ENCODE measurements around the gene ATP5PB. TPM values are rescaled to one million over a fixed set of nuclear protein-coding genes. Genes with fewer than 3 reads are reported as not detected.

The ATP5PB gene
- polyA plus RNA-seq, 3 donors from 2014 or later = 495 to 624 (median 521) TPM

DNA sequence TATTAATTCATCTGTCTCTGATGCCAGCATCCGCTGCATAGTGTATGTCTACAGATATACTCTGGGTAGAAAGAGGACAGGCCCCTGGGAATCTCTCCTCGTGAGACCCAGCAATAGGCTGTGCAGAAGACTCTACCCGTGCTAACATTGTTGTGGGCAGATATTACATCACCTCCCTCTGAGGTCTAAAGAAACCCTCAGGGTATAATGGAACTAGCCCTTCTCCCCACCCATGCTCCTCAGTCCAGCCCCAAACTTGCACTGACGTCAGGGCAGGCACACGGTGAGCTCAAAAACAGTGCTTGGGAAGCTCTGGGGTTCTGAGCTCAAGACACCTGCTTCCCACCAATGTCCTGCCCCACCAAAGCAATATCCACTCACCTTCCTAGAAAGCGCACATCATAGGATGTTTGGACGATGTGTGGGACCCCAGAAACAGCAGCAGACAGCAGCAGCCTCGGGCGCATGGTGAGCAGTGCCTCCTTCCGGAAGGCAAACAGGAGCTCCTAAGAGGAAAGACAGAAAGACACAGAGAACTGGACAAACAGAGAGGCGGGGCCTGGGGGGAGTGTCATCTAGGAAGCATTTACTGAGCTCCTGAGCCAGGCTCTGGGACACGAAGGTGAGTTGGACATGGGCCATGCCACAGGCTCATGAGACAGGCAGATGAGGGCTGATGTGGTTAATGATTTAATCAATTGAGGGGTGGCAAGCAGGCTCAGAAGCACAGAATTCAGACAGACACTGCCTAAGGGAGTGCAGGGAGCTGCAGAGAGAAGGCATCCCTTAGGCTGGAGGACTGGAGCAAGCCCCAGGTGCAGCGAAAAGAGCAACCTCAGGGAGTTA is 26.5 kb upstream of the ATP5PB start:
- H3K36me3 Mint-ChIP-seq = peaks cover 0 to 7% (median 0%) of the 10 kb centered on the region in 3 donors

DNA sequence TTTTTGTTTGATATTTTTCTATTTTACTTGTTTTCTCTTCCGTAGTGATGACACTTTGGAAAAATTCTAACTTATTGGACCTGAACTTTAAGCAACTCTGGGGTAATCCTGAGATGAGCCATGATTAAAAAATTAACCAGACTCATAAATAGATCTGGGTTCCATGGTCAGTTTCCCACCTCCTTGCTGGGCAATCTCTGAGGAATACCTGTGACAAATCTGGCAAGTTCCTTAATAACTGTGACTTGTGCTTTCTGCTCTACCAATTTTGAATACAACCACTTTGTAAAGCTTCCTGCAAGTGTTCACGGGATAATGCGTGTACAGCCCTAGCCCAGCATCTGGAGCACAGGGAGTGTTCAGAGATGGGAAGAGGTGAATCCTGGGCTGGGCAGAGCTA is 25.0 kb upstream of the ATP5PB start:
- H3K4me1 Mint-ChIP-seq = no peaks in the 10 kb centered on the region
- peaks cover 2 to 15% (median 7%) of the 10 kb centered on the region in 3 donors for H3K27me3 Mint-ChIP-seq (ENCODE audit: low read depth in 3 of 3)
- H3K4me3 Mint-ChIP-seq = no peak overlapping the region
- no peaks in the 10 kb centered on the region for H3K9me3 Mint-ChIP-seq
- peaks cover 0 to 3% (median 0%) of the 10 kb centered on the region in 3 donors for H3K36me3 Mint-ChIP-seq
- no peak overlapping the region for H3K27ac Mint-ChIP-seq
- no peak for DNase-seq

More for the DNA sequence above, 26.5 kb upstream of the ATP5PB start:
- Mint-ChIP-seq H3K27me3 (ENCODE audit: low read depth in 3 of 3) (peaks cover 4 to 16% (median 6%) of the 10 kb centered on the region in 3 donors), H3K4me1 (no peaks in the 10 kb centered on the region), H3K27ac (no peak overlapping the region), H3K4me3 (no peak overlapping the region), H3K9me3 (no peaks in the 10 kb centered on the region)
- DNase-seq = no peak

- Mint-ChIP-seq H3K4me1 (no peaks in the 10 kb centered on the region), H3K36me3 (peaks cover 6 to 25% (median 12%) of the 10 kb centered on the region in 3 donors)
- DNase-seq = no peak
Measured at GRCh38 chr1:111436726-111437125, 12.5 kb upstream of the ATP5PB start.

GRCh38 chr1:111439461-111440351 is 9.6 kb upstream of the ATP5PB start:
- no peak for DNase-seq
- Mint-ChIP-seq H3K27ac (no peak overlapping the region), H3K4me3 (no peak overlapping the region), H3K9me3 (no peaks in the 10 kb centered on the region), H3K27me3 (ENCODE audit: low read depth in 3 of 3) (peaks cover 0 to 2% (median 1%) of the 10 kb centered on the region in 3 donors), H3K36me3 (peaks cover 17 to 55% (median 23%) of the 10 kb centered on the region in 3 donors), H3K4me1 (peaks cover 0 to 12% of the 10 kb centered on the region in 2 donors)

More at GRCh38 chr1:111436726-111437125, 12.5 kb upstream of the ATP5PB start:
- H3K27me3 Mint-ChIP-seq (ENCODE audit: low read depth in 3 of 3) = peaks cover 1 to 3% (median 2%) of the 10 kb centered on the region in 3 donors
- H3K4me3 Mint-ChIP-seq = no peak overlapping the region
- peak overlapping the region in 3 of 6 donors; percentile 20 to 55 (median 44) for H3K27ac Mint-ChIP-seq
- no peaks in the 10 kb centered on the region for H3K9me3 Mint-ChIP-seq

DNA sequence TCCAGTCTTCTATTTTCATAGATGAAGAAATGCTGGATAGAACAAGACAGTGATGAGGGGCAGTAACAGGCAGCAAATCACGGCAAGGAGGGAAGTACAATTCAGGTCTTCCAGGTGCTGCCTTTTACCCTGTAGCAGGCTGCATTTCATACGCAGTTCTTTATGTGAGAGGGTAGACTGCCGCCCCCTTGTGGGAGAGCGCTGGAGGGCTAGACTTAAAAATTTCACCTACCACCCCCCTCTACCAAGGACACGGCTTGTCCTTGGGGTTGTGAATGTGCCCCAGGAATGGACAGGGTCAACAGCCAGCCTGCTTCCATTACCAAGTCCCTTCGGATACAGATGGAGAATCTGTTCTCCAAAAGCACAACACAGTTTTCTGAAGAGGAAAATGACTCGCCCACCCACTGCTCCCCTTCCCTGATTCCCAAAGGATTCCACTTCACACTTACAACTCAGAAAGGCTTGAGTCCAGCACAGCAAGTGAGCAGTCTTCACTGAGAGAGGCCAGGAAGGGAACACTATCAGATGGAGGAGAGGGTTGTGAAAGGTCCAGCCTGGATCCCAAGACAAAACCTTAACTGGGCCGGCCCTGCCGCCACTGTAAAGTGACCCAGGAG is 7.6 kb upstream of the ATP5PB start:
- H3K4me1 Mint-ChIP-seq = peaks cover 3 to 27% of the 10 kb centered on the region in 2 donors
- H3K27me3 Mint-ChIP-seq (ENCODE audit: low read depth in 3 of 3) = peaks cover 0 to 2% (median 1%) of the 10 kb centered on the region in 3 donors
- peaks cover 23 to 66% (median 23%) of the 10 kb centered on the region in 3 donors for H3K36me3 Mint-ChIP-seq
- DNase-seq = peak in 2 of 3 donors; percentile 26 to 31
- H3K4me3 Mint-ChIP-seq = no peak overlapping the region
- no peaks in the 10 kb centered on the region for H3K9me3 Mint-ChIP-seq
- H3K27ac Mint-ChIP-seq = peak overlapping the region in 1 of 6 donors; percentile 44

GRCh38 chr1:111442457-111442856 is 6.8 kb upstream of the ATP5PB start:
- no peak overlapping the region for H3K4me3 Mint-ChIP-seq
- H3K4me1 Mint-ChIP-seq = peaks cover 8 to 34% of the 10 kb centered on the region in 2 donors
- H3K36me3 Mint-ChIP-seq = peaks cover 23 to 62% (median 23%) of the 10 kb centered on the region in 3 donors
- H3K27me3 Mint-ChIP-seq (ENCODE audit: low read depth in 3 of 3) = peaks cover 0 to 2% (median 1%) of the 10 kb centered on the region in 3 donors
- H3K27ac Mint-ChIP-seq = peak overlapping the region in 1 of 6 donors; percentile 18
- H3K9me3 Mint-ChIP-seq = no peaks in the 10 kb centered on the region
- no peak for DNase-seq

DNA sequence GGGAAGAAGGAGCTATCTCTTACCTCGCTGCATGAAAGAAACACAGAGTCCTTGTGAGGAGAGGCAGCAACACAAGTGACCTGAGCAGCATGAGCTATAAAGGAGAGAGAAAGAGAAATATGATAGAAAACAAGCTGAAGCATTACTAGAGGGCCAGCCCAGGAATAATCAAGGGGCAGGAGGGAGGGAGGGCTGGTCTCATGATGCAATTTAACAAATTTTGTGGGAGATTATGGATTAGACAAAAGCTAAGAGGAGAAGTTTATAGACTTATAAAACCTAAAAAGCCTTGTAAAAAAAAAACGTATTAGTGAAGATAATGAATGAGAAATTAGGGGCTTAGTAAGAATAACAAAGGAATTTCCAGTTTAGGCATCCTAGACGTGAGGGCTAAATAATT is 5.2 kb upstream of the ATP5PB start:
- H3K9me3 Mint-ChIP-seq = no peaks in the 10 kb centered on the region
- no peak for DNase-seq

DNA sequence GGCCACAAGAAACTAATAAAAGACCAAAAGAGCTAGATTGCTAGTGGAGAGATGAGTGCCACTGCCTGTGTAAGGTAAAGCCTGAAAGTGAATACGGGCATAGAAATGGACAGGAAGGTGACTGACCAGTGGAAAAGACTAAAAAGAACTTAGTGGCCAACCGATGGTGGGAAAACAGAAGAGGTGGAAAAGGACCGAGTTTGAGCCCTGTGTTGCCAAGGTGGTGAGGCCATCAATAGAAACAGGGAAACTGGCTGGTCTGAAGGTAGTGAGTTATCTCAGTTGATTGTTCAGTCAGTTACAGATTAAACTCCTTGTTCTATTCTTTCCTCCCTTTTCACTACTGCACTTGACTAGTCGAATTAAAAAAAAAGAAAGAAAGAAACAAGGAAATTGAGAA is 2.7 kb upstream of the ATP5PB start:
- peak overlapping the region in 2 of 5 donors; percentile 20 to 39 for H3K4me3 Mint-ChIP-seq
- H3K9me3 Mint-ChIP-seq = peaks cover 0 to 2% (median 0%) of the 10 kb centered on the region in 6 donors
- H3K27me3 Mint-ChIP-seq (ENCODE audit: low read depth in 3 of 3) = peaks cover 4 to 7% (median 6%) of the 10 kb centered on the region in 3 donors
- H3K4me1 Mint-ChIP-seq = peaks cover 46 to 74% of the 10 kb centered on the region in 2 donors
- no peak for DNase-seq
- peak overlapping the region in 2 of 6 donors; percentile 58 to 61 for H3K27ac Mint-ChIP-seq
- H3K36me3 Mint-ChIP-seq = peaks cover 22 to 53% (median 24%) of the 10 kb centered on the region in 3 donors

More for the DNA sequence above, 5.2 kb upstream of the ATP5PB start:
- no peak overlapping the region for H3K4me3 Mint-ChIP-seq
- peaks cover 23 to 57% (median 23%) of the 10 kb centered on the region in 3 donors for H3K36me3 Mint-ChIP-seq
- peaks cover 20 to 49% of the 10 kb centered on the region in 2 donors for H3K4me1 Mint-ChIP-seq
- H3K27ac Mint-ChIP-seq = peak overlapping the region in 2 of 6 donors; percentile 2 to 31
- peaks cover under 1 to 3% (median 2%) of the 10 kb centered on the region in 3 donors for H3K27me3 Mint-ChIP-seq (ENCODE audit: low read depth in 3 of 3)

DNA sequence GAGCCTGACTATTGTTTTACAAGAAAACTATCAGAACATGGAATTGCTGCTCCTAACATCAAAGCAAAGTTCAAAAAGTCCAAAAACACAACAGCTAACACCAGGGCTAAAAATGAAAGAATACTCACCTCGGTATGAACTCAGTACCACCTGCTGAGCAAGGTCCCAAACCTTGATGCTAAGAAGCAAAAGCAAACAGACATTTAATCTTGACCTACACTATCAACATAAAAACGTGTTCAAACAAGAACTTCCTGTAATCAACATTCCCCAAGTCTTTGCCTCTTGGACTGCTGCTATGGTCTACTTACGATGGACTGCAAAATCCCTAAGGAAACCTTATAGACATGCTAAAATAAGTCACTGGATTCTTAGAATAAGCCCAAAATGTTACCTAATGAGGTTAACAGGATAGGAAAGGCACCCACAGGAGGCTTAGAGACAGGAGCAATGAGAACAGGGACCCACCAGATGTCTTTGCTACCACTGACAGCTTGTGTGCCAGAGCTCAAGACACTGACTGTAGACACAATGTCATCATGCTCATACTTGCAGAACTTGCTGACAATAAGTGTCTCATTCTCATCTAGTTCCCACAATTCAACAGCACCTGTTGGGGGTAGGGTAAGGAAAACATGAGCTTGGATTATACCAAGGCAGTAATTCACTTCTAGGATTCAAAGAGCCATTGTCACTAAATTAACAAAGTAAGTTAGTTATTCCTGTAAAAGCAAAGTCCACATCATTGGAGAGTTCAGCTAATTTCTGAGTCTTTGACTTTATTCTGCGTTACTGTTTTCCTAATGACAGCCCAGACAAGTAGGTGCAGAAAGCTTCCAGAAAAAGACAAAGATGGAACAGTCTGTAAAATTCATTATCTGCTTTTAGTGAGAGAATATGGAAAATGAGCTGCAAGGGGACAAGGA is 2.0 kb upstream of the ATP5PB start:
- H3K27me3 Mint-ChIP-seq (ENCODE audit: low read depth in 3 of 3) = peaks cover 4 to 7% (median 6%) of the 10 kb centered on the region in 3 donors
- no peak for DNase-seq
- peaks cover 0 to 2% (median 0%) of the 10 kb centered on the region in 6 donors for H3K9me3 Mint-ChIP-seq
- H3K36me3 Mint-ChIP-seq = peaks cover 24 to 50% (median 24%) of the 10 kb centered on the region in 3 donors
- peak overlapping the region in 5 of 6 donors; percentile 46 to 99 (median 83) for H3K27ac Mint-ChIP-seq
- H3K4me1 Mint-ChIP-seq = peaks cover 51 to 81% of the 10 kb centered on the region in 2 donors
- H3K4me3 Mint-ChIP-seq = peak overlapping the region; percentile 99 to 100 (median 100)

- DNase-seq = no peak
- Mint-ChIP-seq H3K36me3 (peaks cover 19 to 37% (median 22%) of the 10 kb centered on the region in 3 donors), H3K4me3 (peak overlapping the region; percentile 99 to 100 (median 100))
Measured at GRCh38 chr1:111448482-111448917, 764 bp upstream of the ATP5PB start.

GRCh38 chr1:111449703-111450017 is 396 bp downstream of the ATP5PB start:
- Mint-ChIP-seq H3K27me3 (ENCODE audit: low read depth in 3 of 3) (peaks cover 4 to 7% (median 6%) of the 10 kb centered on the region in 3 donors), H3K36me3 (peaks cover 12 to 26% (median 13%) of the 10 kb centered on the region in 3 donors), H3K4me3 (peak overlapping the region; percentile 99 to 100 (median 100)), H3K9me3 (peaks cover 0 to 2% (median 0%) of the 10 kb centered on the region in 6 donors), H3K4me1 (peaks cover 65 to 93% of the 10 kb centered on the region in 2 donors), H3K27ac (peak overlapping the region; percentile 92 to 99 (median 99))
- DNase-seq = no peak

More at GRCh38 chr1:111448482-111448917, 764 bp upstream of the ATP5PB start:
- peaks cover 61 to 93% of the 10 kb centered on the region in 2 donors for H3K4me1 Mint-ChIP-seq
- H3K27ac Mint-ChIP-seq = peak overlapping the region; percentile 46 to 99 (median 88)
- H3K27me3 Mint-ChIP-seq (ENCODE audit: low read depth in 3 of 3) = peaks cover 4 to 7% (median 6%) of the 10 kb centered on the region in 3 donors
- peaks cover 0 to 2% (median 0%) of the 10 kb centered on the region in 6 donors for H3K9me3 Mint-ChIP-seq

DNA sequence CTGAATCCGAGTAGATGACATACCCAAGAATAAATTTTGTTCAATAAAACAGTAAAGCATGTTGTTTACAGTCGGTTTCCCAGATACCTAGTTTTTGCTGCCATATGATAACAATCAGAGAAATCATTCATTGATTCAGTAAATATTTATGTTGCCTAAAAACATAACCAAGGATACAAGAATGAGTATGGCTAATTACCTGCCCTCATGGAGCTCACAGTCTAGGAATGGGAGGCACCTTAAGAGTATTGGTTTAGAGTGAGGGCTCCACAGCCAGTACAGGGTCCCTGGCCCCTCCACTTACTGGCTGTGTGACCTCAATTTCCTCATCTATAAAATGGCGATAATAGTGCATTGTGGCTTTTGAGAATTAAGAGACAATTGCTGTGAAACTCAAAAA is 921 bp downstream of the ATP5PB start:
- peak overlapping the region; percentile 92 to 99 (median 99) for H3K27ac Mint-ChIP-seq
- peaks cover 4 to 7% (median 6%) of the 10 kb centered on the region in 3 donors for H3K27me3 Mint-ChIP-seq (ENCODE audit: low read depth in 3 of 3)
- peaks cover 0 to 2% (median 0%) of the 10 kb centered on the region in 6 donors for H3K9me3 Mint-ChIP-seq
- peaks cover 11 to 27% (median 16%) of the 10 kb centered on the region in 3 donors for H3K36me3 Mint-ChIP-seq
- H3K4me1 Mint-ChIP-seq = peaks cover 68 to 93% of the 10 kb centered on the region in 2 donors
- no peak for DNase-seq
- peak overlapping the region; percentile 99 to 100 (median 100) for H3K4me3 Mint-ChIP-seq

Data from immature natural killer cell (primary cell).